GM12864 (cell line): ENCODE data around the gene ARHGEF38.

Experiments
- DNase-seq: peaks from one replicate; pipeline ENCODE4 v3.0.0-alpha.2; 2011; ENCODE audit warnings: low read depth
- H3K4me3 ChIP-seq: 2 replicates; pipeline ENCODE4 v1.5.1; 2011; ENCODE audit warnings: mild to moderate bottlenecking, low read depth, low read length, control low read depth
- CTCF ChIP-seq: IDR thresholded peaks from 2 replicates; pipeline ENCODE4 v1.5.1; 2011; ENCODE audit warnings: low read depth, mild to moderate bottlenecking, moderate library complexity, low read length, control low read depth, inconsistent platforms; ENCODE audit errors: missing control alignments

Gene ARHGEF38

GRCh38 chr4:105641845-105642244, 89.4 kb downstream of the ARHGEF38 start:
- H3K4me3 ChIP-seq, result no peak overlapping the region
- DNase-seq, result no peak
- TF ChIP-seq CTCF, result no peak

- no peak overlapping the region for H3K4me3 ChIP-seq
- DNase-seq, result no peak
- TF ChIP-seq CTCF, result no peak
Measured at GRCh38 chr4:105644257-105644656, 91.8 kb downstream of the ARHGEF38 start.

GRCh38 chr4:105645440-105645839, 93.0 kb downstream of the ARHGEF38 start:
- TF ChIP-seq CTCF, result no peak
- DNase-seq, result no peak
- no peak overlapping the region for H3K4me3 ChIP-seq

GRCh38 chr4:105650190-105650589, 97.8 kb downstream of the ARHGEF38 start:
- TF ChIP-seq CTCF, result no peak
- no peak for DNase-seq
- no peak overlapping the region for H3K4me3 ChIP-seq

GRCh38 chr4:105651884-105652283, 99.5 kb downstream of the ARHGEF38 start:
- DNase-seq, result no peak
- no peak overlapping the region for H3K4me3 ChIP-seq
- no peak for TF ChIP-seq CTCF

GRCh38 chr4:105652286-105652888, 100.0 kb downstream of the ARHGEF38 start:
- H3K4me3 ChIP-seq, result no peak overlapping the region
- no peak for TF ChIP-seq CTCF
- no peak for DNase-seq

- DNase-seq, result no peak
- H3K4me3 ChIP-seq, result no peak overlapping the region
- TF ChIP-seq CTCF, result no peak
Measured at GRCh38 chr4:105657117-105657765, 104.8 kb downstream of the ARHGEF38 start.
